Endometrial microvascular endothelial cells (primary cell): ENCODE results near the gene INF2. TPM values are rescaled to one million over a fixed set of nuclear protein-coding genes. Genes with fewer than 3 reads are reported as not detected.
"Not testable (repeated sequence)": the region's sequence is repeated elsewhere in the genome, so short reads cannot be mapped to it uniquely, and the experiment has no call there.

Experiments used
- in situ Hi-C: cut with HindIII; loops from 2 replicates; pipeline ENCODE4 v1.10.0; 2017; ENCODE audit warnings: low sequenced_read_pairs, low pct_unique_long_range_greater_than_20kb; ENCODE audit errors: inconsistent ontology term
- total RNA-seq: library from RNA; depleted of rRNA; stranded (reverse); fragments of >200 nt; gene quantifications from one replicate; pipeline ENCODE4 v1.2.3, GENCODE V29; 2015; ENCODE audit errors: inconsistent ontology term

Gene INF2
- total RNA-seq, 1 donor from 2014 or later: 79.4 TPM

GRCh38 chr14:104671330-104671977 is 18.0 kb upstream of the INF2 start:
- in situ Hi-C loops: not testable (repeated sequence)

GRCh38 chr14:104672119-104672518 is 17.3 kb upstream of the INF2 start:
- in situ Hi-C loops: not testable (repeated sequence)

GRCh38 chr14:104673481-104673880 is 15.9 kb upstream of the INF2 start:
- in situ Hi-C loops: no loop called here

GRCh38 chr14:104675447-104675846 is 14.0 kb upstream of the INF2 start:
- in situ Hi-C loops: no loop called here

- in situ Hi-C loops: no loop called here
Observed at GRCh38 chr14:104676130-104676693, 13.2 kb upstream of the INF2 start.

GRCh38 chr14:104676694-104677511 is 12.5 kb upstream of the INF2 start:
- in situ Hi-C loops: no loop called here

GRCh38 chr14:104677512-104678332 is 11.7 kb upstream of the INF2 start:
- in situ Hi-C loops: no loop called here

GRCh38 chr14:104678346-104678745 is 11.1 kb upstream of the INF2 start:
- in situ Hi-C loops: no loop called here

GRCh38 chr14:104678901-104679705 is 10.3 kb upstream of the INF2 start:
- in situ Hi-C loops: no loop called here

GRCh38 chr14:104680056-104680805 is 9.2 kb upstream of the INF2 start:
- in situ Hi-C loops: no loop called here

- in situ Hi-C loops: no loop called here
Observed at GRCh38 chr14:104680806-104681688, 8.4 kb upstream of the INF2 start.

- in situ Hi-C loops: no loop called here
Observed at GRCh38 chr14:104681689-104682074, 7.7 kb upstream of the INF2 start.

GRCh38 chr14:104682107-104682593 is 7.3 kb upstream of the INF2 start:
- in situ Hi-C loops: no loop called here

- in situ Hi-C loops: no loop called here
Observed at GRCh38 chr14:104683653-104684448, 5.6 kb upstream of the INF2 start.

GRCh38 chr14:104684449-104684821 is 5.0 kb upstream of the INF2 start:
- in situ Hi-C loops: no loop called here
